GM23248 (cell line): Measurements from ENCODE around the gene CDAN1. TPM values are rescaled to one million over a fixed set of nuclear protein-coding genes. Genes with fewer than 3 reads are reported as not detected.

Experiments used
- DNase-seq: peaks from one replicate; pipeline ENCODE4 v3.0.0-alpha.2; 2015
- H2AFZ ChIP-seq: fragments of 200-600 bp; sonication (generic); 2 replicates; pipeline ENCODE4 v1.6.1; 2016; ENCODE audit warnings: antibody characterized with exemption
- H3F3A ChIP-seq: fragments of 200-600 bp; sonication (generic); 2 replicates; pipeline ENCODE4 v1.6.1; 2016; ENCODE audit warnings: mild to moderate bottlenecking, antibody characterized with exemption, mixed run types; ENCODE audit not compliant: insufficient read depth
- H3K27ac ChIP-seq: fragments of 200-600 bp; sonication (generic); 2 replicates; pipeline ENCODE4 v1.5.1; 2016; ENCODE audit warnings: mild to moderate bottlenecking
- H3K27me3 ChIP-seq: fragments of 200-600 bp; sonication (generic); replicated peaks from 2 replicates; pipeline ENCODE4 v1.6.1; 2016; ENCODE audit warnings: mild to moderate bottlenecking; ENCODE audit not compliant: insufficient read depth
- H3K36me3 ChIP-seq: fragments of 200-600 bp; sonication (generic); 2 replicates; pipeline ENCODE4 v1.6.1; 2016; ENCODE audit warnings: low read depth, mild to moderate bottlenecking
- H3K4me1 ChIP-seq: fragments of 200-600 bp; sonication (generic); 2 replicates; pipeline ENCODE4 v1.6.1; 2016; ENCODE audit warnings: mild to moderate bottlenecking; ENCODE audit not compliant: insufficient read depth
- H3K4me2 ChIP-seq: fragments of 200-600 bp; sonication (generic); one replicate; pipeline ENCODE4 v1.6.1; 2016; ENCODE audit warnings: mild to moderate bottlenecking; ENCODE audit not compliant: unreplicated experiment
- H3K4me3 ChIP-seq: fragments of 200-600 bp; sonication (generic); 2 replicates; pipeline ENCODE4 v1.5.1; 2016; ENCODE audit warnings: mild to moderate bottlenecking
- H3K79me2 ChIP-seq: fragments of 200-600 bp; sonication (generic); 2 replicates; pipeline ENCODE4 v1.6.1; 2016; ENCODE audit warnings: mild to moderate bottlenecking; ENCODE audit not compliant: insufficient read depth
- H3K9ac ChIP-seq: fragments of 200-600 bp; sonication (generic); 2 replicates; pipeline ENCODE4 v1.6.1; 2016; ENCODE audit warnings: mild to moderate bottlenecking
- H3K9me2 ChIP-seq: fragments of 200-600 bp; sonication (generic); 2 replicates; pipeline ENCODE4 v1.6.1; 2016; ENCODE audit warnings: mixed run types, mild to moderate bottlenecking, moderate library complexity; ENCODE audit not compliant: insufficient read depth
- H3K9me3 ChIP-seq: fragments of 200-600 bp; sonication (generic); one replicate; pipeline ENCODE4 v1.6.1; 2017; ENCODE audit warnings: low read depth
- H4K20me1 ChIP-seq: fragments of 200-600 bp; sonication (generic); 2 replicates; pipeline ENCODE4 v1.6.0; 2016; ENCODE audit not compliant: insufficient read depth
- EZH2 ChIP-seq: fragments of 200-600 bp; sonication (generic); IDR thresholded peaks from 2 replicates; pipeline ENCODE4 v1.6.1; 2018; ENCODE audit warnings: antibody characterized with exemption, mild to moderate bottlenecking; ENCODE audit not compliant: insufficient read depth, poor library complexity, severe bottlenecking
- EZH2phosphoT487 ChIP-seq: fragments of 200-600 bp; sonication (generic); IDR thresholded peaks from 2 replicates; pipeline ENCODE4 v1.6.1; 2018; ENCODE audit warnings: antibody characterized with exemption, moderate library complexity, mild to moderate bottlenecking, low read depth; ENCODE audit not compliant: insufficient read depth
- WGBS, 2 experiments: methylation state at CpG; one replicate each; pipeline ENCODE4 v1.1.6; 2015 to 2017; ENCODE audit warnings: low lambda C conversion rate in 2 of 2, low coverage in 1 of 2; ENCODE audit errors: missing lambda C conversion rate in 2 of 2; 5-methylcytosine and 5-hydroxymethylcytosine counted together
- in situ Hi-C: fragments of 300-500 bp; cut with MboI; formaldehyde crosslinking; loops from 2 replicates; pipeline ENCODE4 v1.15.0; 2020
- polyA plus RNA-seq: library from polyadenylated mRNA; unstranded; fragments of >200 nt; fragmentation: Nextera tagmentation; extraction: Ambion mirVana; gene quantifications from 2 replicates; pipeline ENCODE4 v1.2.1, GENCODE V29; 2016
- total RNA-seq: library from RNA; depleted of rRNA; stranded (reverse); fragments of >200 nt; shearing (Covaris generic); gene quantifications from 2 replicates; pipeline ENCODE4 v1.2.3, GENCODE V29; 2014

Gene CDAN1
- total and polyA plus RNA-seq, 2 experiments from 2014 or later, result 5.3 to 13.0 TPM

DNA sequence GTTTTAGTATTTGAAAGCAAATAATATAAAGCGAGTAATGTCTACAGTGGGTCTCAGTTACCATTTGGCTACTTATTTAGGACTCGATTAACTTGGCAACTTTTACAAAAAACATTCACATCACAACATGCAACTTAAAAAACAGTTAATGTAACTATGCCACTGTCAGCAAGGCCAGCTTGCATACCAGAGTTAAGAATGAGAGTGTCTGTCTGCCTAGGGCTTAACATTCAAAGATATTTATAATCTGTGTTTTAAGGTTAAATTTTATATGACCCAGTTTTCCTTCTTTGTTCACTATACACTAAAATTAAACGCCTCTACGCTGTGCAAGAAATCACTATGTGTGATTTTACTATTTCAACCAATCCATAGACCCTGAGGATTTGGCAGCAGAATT, 5.2 kb upstream of the CDAN1 start:
- Histone ChIP-seq H2AFZ (no peak overlapping the region), H3K4me3 (no peak overlapping the region), H3K36me3 (peaks cover 7% of the 10 kb centered on the region; the same call in 1 of the 2 replicates), H3K9me3 (no peaks in the 10 kb centered on the region), H3K4me1 (peaks cover 3% of the 10 kb centered on the region; the same call in 1 of the 2 replicates), H3K4me2 (no peak overlapping the region), H3K9me2 (no peaks in the 10 kb centered on the region), H3F3A (peaks cover 6% of the 10 kb centered on the region), H4K20me1 (no peaks in the 10 kb centered on the region), H3K9ac (no peak overlapping the region), H3K79me2 (no peaks in the 10 kb centered on the region), H3K27ac (no peak overlapping the region), H3K27me3 (no peaks in the 10 kb centered on the region)
- DNase-seq, result no peak
- in situ Hi-C loops, result no loop called here
- TF ChIP-seq EZH2 (no peak), EZH2phosphoT487 (no peak)
- 77 to 80% methylated on average over 4 of the region's 4 CpGs for WGBS, 2 experiments

DNA sequence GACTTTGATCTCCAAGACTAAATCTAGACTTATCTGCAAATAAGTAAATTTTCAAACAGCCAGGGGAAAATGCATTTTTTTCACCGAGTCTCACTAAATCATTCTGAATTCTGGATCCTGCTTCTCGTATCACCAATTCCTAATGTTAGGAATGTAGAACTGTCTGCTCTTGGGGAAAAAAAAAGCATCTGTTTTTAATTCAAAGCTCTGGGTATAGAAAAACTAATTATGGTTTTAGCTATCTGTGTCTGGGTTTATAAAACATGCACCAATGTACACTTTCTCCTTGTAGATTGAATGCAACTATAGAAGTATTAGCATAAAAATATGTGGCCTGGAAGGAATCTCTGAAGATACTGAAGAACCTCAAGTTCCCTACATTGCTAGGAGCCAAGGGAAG, 4.8 kb upstream of the CDAN1 start:
- no peaks in the 10 kb centered on the region for H3K27me3 ChIP-seq
- peaks cover 3% of the 10 kb centered on the region; the same call in 1 of the 2 replicates for H3K4me1 ChIP-seq
- WGBS, 2 experiments, result 30 to 54% methylated on average over 2 of the region's 2 CpGs
- in situ Hi-C loops, result no loop called here
- H3K4me3 ChIP-seq, result no peak overlapping the region
- no peak overlapping the region for H3K9ac ChIP-seq
- no peak overlapping the region for H3K27ac ChIP-seq
- no peak overlapping the region for H2AFZ ChIP-seq
- H3K36me3 ChIP-seq, result peaks cover 7% of the 10 kb centered on the region; the same call in 1 of the 2 replicates
- DNase-seq, result no peak
- peaks cover 1% of the 10 kb centered on the region; the same call in 1 of the 2 replicates for H3K79me2 ChIP-seq
- H3K4me2 ChIP-seq, result no peak overlapping the region
- H3K9me2 ChIP-seq, result no peaks in the 10 kb centered on the region
- H3K9me3 ChIP-seq, result no peaks in the 10 kb centered on the region
- no peaks in the 10 kb centered on the region for H4K20me1 ChIP-seq
- H3F3A ChIP-seq, result peaks cover 6% of the 10 kb centered on the region
- TF ChIP-seq EZH2phosphoT487 (no peak), EZH2 (no peak)

DNA sequence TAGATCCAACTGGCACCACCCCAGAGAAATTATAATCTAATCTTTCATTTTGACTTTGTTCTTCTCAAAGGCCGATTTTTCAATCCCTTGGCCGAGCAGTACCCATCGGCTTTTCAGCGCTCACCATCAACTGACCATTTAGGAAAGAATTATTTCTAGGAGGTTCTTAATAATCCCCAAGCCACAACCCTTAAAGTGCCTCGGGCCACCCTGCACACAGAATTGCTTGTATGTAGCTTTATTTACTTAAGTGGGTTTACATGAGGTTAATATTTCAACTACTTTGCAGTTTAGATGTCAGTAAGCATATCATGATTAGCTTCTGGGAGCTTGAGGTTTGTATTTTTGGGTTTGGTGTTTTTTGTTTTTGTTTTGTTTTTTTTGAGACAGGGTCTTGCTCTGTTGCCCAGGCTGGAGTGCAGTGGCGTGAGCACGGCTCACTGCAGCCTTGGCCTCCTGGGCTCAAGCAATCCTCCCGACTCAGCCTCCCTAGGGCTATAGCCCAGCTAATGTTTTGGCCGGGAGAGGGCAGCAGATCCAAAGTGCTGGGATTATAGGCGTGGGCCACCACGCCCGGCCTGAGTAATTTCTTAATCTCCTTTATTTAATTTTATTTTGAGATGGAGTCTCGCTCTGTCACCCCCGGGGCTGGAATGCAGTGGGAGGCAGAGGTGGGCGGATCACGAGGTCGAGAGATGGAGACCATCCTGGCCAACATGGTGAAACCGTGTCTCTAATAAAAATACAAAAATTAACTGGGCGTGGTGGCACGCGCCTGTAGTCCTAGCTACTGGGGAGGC, 801 bp upstream of the CDAN1 start:
- Histone ChIP-seq H3K9me2 (no peaks in the 10 kb centered on the region), H4K20me1 (no peaks in the 10 kb centered on the region), H3K4me3 (peak overlapping the region; percentile 79), H3K4me1 (peaks cover 7% of the 10 kb centered on the region), H3K36me3 (no peaks in the 10 kb centered on the region; the same call in 1 of the 2 replicates), H3F3A (peaks cover 6% of the 10 kb centered on the region), H2AFZ (peak overlapping the region; percentile 97), H3K9me3 (no peaks in the 10 kb centered on the region), H3K4me2 (peak overlapping the region; percentile 88), H3K27me3 (no peaks in the 10 kb centered on the region), H3K79me2 (peaks cover 19% of the 10 kb centered on the region), H3K27ac (peak overlapping the region; percentile 78), H3K9ac (peak overlapping the region; percentile 89)
- no peak for TF ChIP-seq EZH2phosphoT487
- no peak for TF ChIP-seq EZH2
- peak; percentile 52 for DNase-seq
- 67 to 70% methylated on average over 21 of the region's 21 CpGs for WGBS, 2 experiments
- in situ Hi-C loops, result no loop called here

DNA sequence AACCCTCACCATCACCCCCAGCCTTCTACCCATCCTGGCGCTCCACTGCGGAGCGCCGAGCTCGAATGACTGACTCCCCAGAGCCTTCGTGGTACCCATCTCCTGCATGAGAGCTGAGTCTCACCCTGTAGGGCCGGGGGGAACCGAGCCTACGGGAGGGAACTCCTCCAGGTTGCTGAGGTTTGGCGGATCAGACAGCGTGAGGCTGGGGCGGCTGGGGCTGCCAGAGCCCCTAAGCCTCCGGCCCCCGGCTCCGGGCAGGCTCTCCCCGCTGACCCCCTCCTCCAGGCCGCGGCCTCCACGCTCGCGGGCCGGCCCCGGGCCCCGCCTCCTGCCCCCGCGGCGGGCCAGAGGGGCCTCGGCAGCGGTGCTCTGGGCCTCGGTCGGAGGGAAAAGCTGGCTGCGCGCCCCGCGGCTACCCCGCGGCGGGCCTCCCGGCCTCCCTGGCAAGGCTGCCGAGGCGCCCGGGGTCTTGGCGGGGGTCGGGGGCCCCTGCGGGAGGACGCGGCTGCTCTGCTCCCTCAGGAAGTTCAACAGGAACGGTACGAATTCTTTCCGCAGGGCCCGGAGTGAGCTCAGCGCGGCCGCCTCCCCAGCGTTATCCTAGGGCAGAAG, 643 bp downstream of the CDAN1 start:
- in situ Hi-C loops, result no loop called here
- no peaks in the 10 kb centered on the region for H3K9me2 ChIP-seq
- no peak overlapping the region; the same call in 1 of the 2 replicates for H3K27ac ChIP-seq
- H3K27me3 ChIP-seq, result no peaks in the 10 kb centered on the region
- peak overlapping the region; percentile 99 for H3K4me2 ChIP-seq
- peaks cover 19% of the 10 kb centered on the region for H3K79me2 ChIP-seq
- peaks cover 4% of the 10 kb centered on the region for H3K4me1 ChIP-seq
- peak; percentile 53 for DNase-seq
- H3K36me3 ChIP-seq, result no peaks in the 10 kb centered on the region; the same call in 1 of the 2 replicates
- peak overlapping the region; percentile 97 for H2AFZ ChIP-seq
- TF ChIP-seq EZH2, result no peak
- no peak for TF ChIP-seq EZH2phosphoT487
- WGBS, 2 experiments, result 1 to 2% methylated on average over 37 to 41 of the region's 55 CpGs
- H3K9ac ChIP-seq, result peak overlapping the region; percentile 89
- H3K4me3 ChIP-seq, result peak overlapping the region; percentile 79
- H4K20me1 ChIP-seq, result no peaks in the 10 kb centered on the region
- no peaks in the 10 kb centered on the region for H3K9me3 ChIP-seq
- H3F3A ChIP-seq, result peaks cover 6% of the 10 kb centered on the region
